Spleen (tissue), 11 donors: Measurements from ENCODE around the gene ALDH9A1. TPM values are rescaled to one million over a fixed set of nuclear protein-coding genes. Genes with fewer than 3 reads are reported as not detected.

Experiments
- DNase-seq: peaks from one replicate; pipeline ENCODE4 v3.0.0-alpha.2; 2020
- H3K27ac ChIP-seq, 8 donors: fragments of 200-600 bp; sonication (generic) in 7 of 8; 1 replicate in 4 of 8; 2 replicates in 4 of 8; pipeline versions ENCODE4 v1.5.0 to v1.8.0; 2016 to 2021; ENCODE audit warnings: inconsistent platforms in 4 of 8, mild to moderate bottlenecking in 4 of 8, moderate library complexity in 1 of 8
- H3K27me3 ChIP-seq, 7 donors: fragments of 200-600 bp; sonication (generic) in 6 of 7; replicated peaks in 1 of 7; 1 replicate in 4 of 7; 2 replicates in 3 of 7; pipeline versions ENCODE4 v1.5.0 to v1.8.0; 2016 to 2021; ENCODE audit warnings: inconsistent platforms in 3 of 7, mild to moderate bottlenecking in 1 of 7
- H3K36me3 ChIP-seq, 6 donors: fragments of 200-600 bp; sonication (generic) in 5 of 6; 1 replicate in 4 of 6; 2 replicates in 2 of 6; pipeline versions ENCODE4 v1.5.0 to v1.8.0; 2016 to 2021; ENCODE audit warnings: inconsistent platforms in 2 of 6
- H3K4me1 ChIP-seq, 6 donors: fragments of 200-600 bp; sonication (generic) in 5 of 6; 1 replicate in 3 of 6; 2 replicates in 3 of 6; pipeline versions ENCODE4 v1.5.0 to v1.8.0; 2016 to 2021; ENCODE audit warnings: inconsistent platforms in 3 of 6
- H3K4me3 ChIP-seq, 8 donors: fragments of 200-600 bp; sonication (generic) in 7 of 8; 1 replicate in 4 of 8; 2 replicates in 4 of 8; pipeline versions ENCODE4 v1.5.0 to v1.8.0; 2016 to 2021; ENCODE audit warnings: inconsistent platforms in 4 of 8, mild to moderate bottlenecking in 4 of 8, moderate library complexity in 2 of 8
- H3K9me3 ChIP-seq, 8 donors: fragments of 200-600 bp; sonication (generic) in 7 of 8; 1 replicate in 4 of 8; 2 replicates in 4 of 8; pipeline versions ENCODE4 v1.5.0 to v1.8.0; 2016 to 2021; ENCODE audit warnings: inconsistent platforms in 4 of 8
- CTCF ChIP-seq, 11 experiments: fragments of 200-600 bp in 7 of 11; fragments of 450-650 bp in 4 of 11; sonication (generic) in 4 of 11; IDR thresholded peaks in 8 of 11; conservative IDR thresholded peaks in 3 of 11; 1 replicate in 7 of 11; 2 replicates in 4 of 11; pipeline versions ENCODE4 v1.4.0 to v1.8.0; 2016 to 2021; ENCODE audit warnings: antibody characterized with exemption in 11 of 11, inconsistent platforms in 4 of 11, mild to moderate bottlenecking in 1 of 11
- POLR2A ChIP-seq, 3 donors: fragments of 450-650 bp; IDR thresholded peaks; one replicate each; pipeline ENCODE4 v1.5.1; 2017; ENCODE audit warnings: antibody characterized with exemption in 3 of 3, mild to moderate bottlenecking in 1 of 3
- POLR2AphosphoS5 ChIP-seq, 3 donors: sonication (generic); formaldehyde crosslinking; IDR thresholded peaks; one replicate each; pipeline ENCODE4 v1.5.1; 2017; ENCODE audit warnings: antibody characterized with exemption in 3 of 3
- WGBS, 5 donors: extraction: QIAGEN DNeasy Blood & Tissue Kit in 3 of 5; methylation state at CpG; one replicate each; pipeline versions ENCODE4 v1.1.5 to v1.1.7; 2013 to 2018; 5-methylcytosine and 5-hydroxymethylcytosine counted together
- intact Hi-C: fragments of 100-400 bp; cut with DNase I; formaldehyde crosslinking; loops from one replicate; pipeline ENCODE4 v1.15.0; 2023; ENCODE audit warnings: low total_unique reads
- polyA plus RNA-seq, 3 donors: library from polyadenylated mRNA; stranded (reverse); fragments of 200-250 nt; gene quantifications; one replicate each; pipeline ENCODE4 v1.2.1, GENCODE V29; 2013
- total RNA-seq, 7 donors: library from RNA; depleted of rRNA in 3 of 7; stranded (reverse); fragments of >200 nt in 3 of 7; fragmentation: NEBNext Ultra II Directional in 4 of 7; extraction: Animal tissue kit (Norgen Biotek cat#: 25700) in 4 of 7; gene quantifications; one replicate each; pipeline versions ENCODE4 v1.1.0 to v1.2.1, GENCODE V29; 2016 to 2021
- donor health status: healthy with polysubstance abuse.
- donor health status: DM: no; HTN: no; CAD: no; lungs with moderate emphysema.
- donor health status: DM: no; HTN: no; CAD: no.
- donor health status: Bipolar disorder and iron deficiency.
- donor health status: healthy.
- donor health status: DM: no; HTN: no; CAD: no.
- donor health status: DM: yes; HTN: yes; CAD: no.

Gene ALDH9A1
- total and polyA plus RNA-seq, 10 donors = 33.0 to 103 (median 58.8) TPM

- H3K27me3 ChIP-seq = no peaks in the 10 kb centered on the region
- no peaks in the 10 kb centered on the region for H3K9me3 ChIP-seq
- H3K27ac ChIP-seq = no peak overlapping the region
- intact Hi-C loops = no loop called here
- H3K4me3 ChIP-seq = no peak overlapping the region
- peaks cover 0 to 98% (median 67%) of the 10 kb centered on the region in 6 donors for H3K36me3 ChIP-seq
- 93 to 98% (median 96%) methylated on average over 1 of the region's 1 CpG for WGBS, 5 donors
- TF ChIP-seq CTCF (IDR thresholded peaks at IDR 0.05 in 8 of 11, conservative IDR thresholded peaks at IDR 0.05 in 3 of 11) (no peak), POLR2A (IDR thresholded peaks at IDR 0.05) (no peak), POLR2AphosphoS5 (IDR thresholded peaks at IDR 0.05) (no peak)
- no peak for DNase-seq
- H3K4me1 ChIP-seq = peaks cover 0 to 12% (median 0%) of the 10 kb centered on the region in 6 donors
These were observed 22.6 kb downstream of the ALDH9A1 start for GRCh38 chr1:165675794-165676193.

GRCh38 chr1:165674599-165674998 is 23.8 kb downstream of the ALDH9A1 start:
- no peak overlapping the region for H3K27ac ChIP-seq
- peaks cover 0 to 98% (median 59%) of the 10 kb centered on the region in 6 donors for H3K36me3 ChIP-seq
- H3K27me3 ChIP-seq = no peaks in the 10 kb centered on the region
- no peaks in the 10 kb centered on the region for H3K9me3 ChIP-seq
- intact Hi-C loops = no loop called here
- TF ChIP-seq POLR2A (IDR thresholded peaks at IDR 0.05) = no peak
- no peak for TF ChIP-seq POLR2AphosphoS5 (IDR thresholded peaks at IDR 0.05)
- TF ChIP-seq CTCF (IDR thresholded peaks at IDR 0.05 in 8 of 11, conservative IDR thresholded peaks at IDR 0.05 in 3 of 11) = no peak
- DNase-seq = no peak
- no peak overlapping the region for H3K4me3 ChIP-seq
- H3K4me1 ChIP-seq = peaks cover 0 to 20% (median 0%) of the 10 kb centered on the region in 6 donors
- 81 to 88% (median 84%) methylated on average over 8 of the region's 8 CpGs for WGBS, 5 donors

- Histone ChIP-seq H3K27me3 (no peaks in the 10 kb centered on the region), H3K4me1 (peaks cover 0 to 17% (median 0%) of the 10 kb centered on the region in 6 donors), H3K27ac (peak overlapping the region in 1 of 8 donors; percentile 9), H3K4me3 (no peak overlapping the region), H3K9me3 (no peaks in the 10 kb centered on the region), H3K36me3 (peaks cover 0 to 98% (median 62%) of the 10 kb centered on the region in 6 donors)
- intact Hi-C loops = no loop called here
- TF ChIP-seq POLR2A (IDR thresholded peaks at IDR 0.05) (no peak), POLR2AphosphoS5 (IDR thresholded peaks at IDR 0.05) (no peak), CTCF (IDR thresholded peaks at IDR 0.05 in 8 of 11, conservative IDR thresholded peaks at IDR 0.05 in 3 of 11) (no peak)
- WGBS, 5 donors = 58 to 92% (median 78%) methylated on average over 2 of the region's 2 CpGs
- DNase-seq = no peak
These were observed 26.8 kb downstream of the ALDH9A1 start for GRCh38 chr1:165671526-165671925.

GRCh38 chr1:165668184-165668583 is 30.2 kb downstream of the ALDH9A1 start:
- Histone ChIP-seq H3K27me3 (no peaks in the 10 kb centered on the region), H3K27ac (no peak overlapping the region), H3K4me3 (no peak overlapping the region), H3K9me3 (no peaks in the 10 kb centered on the region), H3K36me3 (peaks cover 0 to 98% (median 75%) of the 10 kb centered on the region in 6 donors), H3K4me1 (peaks cover 0 to 22% (median 0%) of the 10 kb centered on the region in 6 donors)
- DNase-seq = no peak
- WGBS, 5 donors = 95 to 97% (median 97%) methylated on average over 3 of the region's 3 CpGs
- intact Hi-C loops = no loop called here
- TF ChIP-seq POLR2A (IDR thresholded peaks at IDR 0.05) (no peak), CTCF (IDR thresholded peaks at IDR 0.05 in 8 of 11, conservative IDR thresholded peaks at IDR 0.05 in 3 of 11) (no peak), POLR2AphosphoS5 (IDR thresholded peaks at IDR 0.05) (no peak)
